Heart left ventricle (tissue), 13 donors: ENCODE measurements around the gene DNAJB2.

Experiments used
- POLR2A ChIP-seq, 2 donors: fragments of 450-650 bp; IDR thresholded peaks; one replicate each; pipeline ENCODE4 v1.6.1; 2017; ENCODE audit warnings: antibody characterized with exemption in 2 of 2, mild to moderate bottlenecking in 2 of 2, moderate library complexity in 2 of 2
- TF ChIP-seq, protein P1 (sequence below), 12 donors: fragments of 200-600 bp; sonication (generic) in 4 of 12; IDR thresholded peaks; one replicate each; pipeline versions ENCODE4 v1.5.0 to v1.8.0; 2018 to 2022; ENCODE audit warnings: antibody characterized with exemption in 12 of 12, mild to moderate bottlenecking in 5 of 12
- donor health status: ischemic (EF 13 %, LVEDD 7.1; RV severe dilation, severe dysfunction).
- donor health status: DM: no; HTN: yes; CAD: no.
- donor health status: DM: no; HTN: no; CAD: no.
- donor health status: ischemic (EF 25% LVEDD 6.9; RV normal size, moderate dysfunction).
- donor health status: ischemic (EF 25% LVEDD 5.7; RV mildly dilated, moderate dysfunction).
- donor health status: ischemic (EF 35%, LVEDD 5.7; RV mildly dilated, moderate dysfunction).
- donor health status: nonischemic (EF 11% LVEDD 7.7; RV severe dilation, severe dysfunction).
- donor health status: DM: yes; HTN: yes; CAD: no.
- donor health status: PGD.
- donor health status: ischemic (EF 29% LVEDD 5.4; RV normal size, mild dysfunction).
- donor health status: nonischemic (EF 23%, LVEDD 6.1; RV moderate dilation, normal function).

DNA sequence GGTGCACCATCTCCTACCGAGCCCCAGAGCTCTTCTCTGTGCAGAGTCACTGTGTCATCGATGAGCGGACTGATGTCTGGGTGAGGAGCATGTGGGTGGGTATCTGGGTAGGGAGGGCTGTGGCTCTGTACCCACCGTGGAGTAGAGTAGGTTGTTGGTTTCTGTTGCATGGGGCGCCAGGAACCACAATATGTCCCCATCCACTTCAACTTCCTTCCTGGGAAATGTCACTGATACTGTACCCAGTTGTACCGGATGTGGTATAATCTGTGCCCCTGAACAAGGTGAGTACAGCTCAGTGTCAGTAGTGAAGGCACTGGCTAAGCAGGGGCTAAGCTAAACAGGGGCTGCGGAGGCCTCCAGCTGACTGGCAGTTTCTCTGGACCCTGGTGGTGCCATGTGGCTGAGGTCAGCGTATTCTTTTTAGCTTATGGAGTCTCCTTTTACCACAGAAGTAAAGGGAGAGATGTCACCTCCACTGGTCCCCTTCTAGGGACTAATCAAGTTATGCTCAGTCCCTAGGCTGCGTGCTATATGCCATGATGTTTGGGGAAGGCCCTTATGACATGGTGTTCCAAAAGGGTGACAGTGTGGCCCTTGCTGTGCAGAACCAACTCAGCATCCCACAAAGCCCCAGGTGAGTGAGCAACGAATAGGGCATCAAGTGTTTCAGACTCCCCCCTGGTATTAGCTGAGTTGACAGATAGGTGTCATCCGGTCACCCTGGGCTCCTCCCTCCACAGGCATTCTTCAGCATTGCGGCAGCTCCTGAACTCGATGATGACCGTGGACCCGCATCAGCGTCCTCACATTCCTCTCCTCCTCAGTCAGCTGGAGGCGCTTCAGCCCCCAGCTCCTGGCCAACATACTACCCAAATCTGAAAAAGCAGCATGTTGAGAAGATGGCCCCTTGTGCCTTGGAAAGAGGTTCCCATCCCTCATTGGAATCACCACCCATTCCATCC is 31.2 kb upstream of the DNAJB2 start:
- TF ChIP-seq, protein P1, sequence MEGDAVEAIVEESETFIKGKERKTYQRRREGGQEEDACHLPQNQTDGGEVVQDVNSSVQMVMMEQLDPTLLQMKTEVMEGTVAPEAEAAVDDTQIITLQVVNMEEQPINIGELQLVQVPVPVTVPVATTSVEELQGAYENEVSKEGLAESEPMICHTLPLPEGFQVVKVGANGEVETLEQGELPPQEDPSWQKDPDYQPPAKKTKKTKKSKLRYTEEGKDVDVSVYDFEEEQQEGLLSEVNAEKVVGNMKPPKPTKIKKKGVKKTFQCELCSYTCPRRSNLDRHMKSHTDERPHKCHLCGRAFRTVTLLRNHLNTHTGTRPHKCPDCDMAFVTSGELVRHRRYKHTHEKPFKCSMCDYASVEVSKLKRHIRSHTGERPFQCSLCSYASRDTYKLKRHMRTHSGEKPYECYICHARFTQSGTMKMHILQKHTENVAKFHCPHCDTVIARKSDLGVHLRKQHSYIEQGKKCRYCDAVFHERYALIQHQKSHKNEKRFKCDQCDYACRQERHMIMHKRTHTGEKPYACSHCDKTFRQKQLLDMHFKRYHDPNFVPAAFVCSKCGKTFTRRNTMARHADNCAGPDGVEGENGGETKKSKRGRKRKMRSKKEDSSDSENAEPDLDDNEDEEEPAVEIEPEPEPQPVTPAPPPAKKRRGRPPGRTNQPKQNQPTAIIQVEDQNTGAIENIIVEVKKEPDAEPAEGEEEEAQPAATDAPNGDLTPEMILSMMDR (IDR thresholded peaks at IDR 0.05), result no peak
- TF ChIP-seq POLR2A (IDR thresholded peaks at IDR 0.05), result no peak
